Activated B cell treated with CpG ODN at 0.5 μM for 24 hours (primary cell): ENCODE measurements around the gene PRR11. TPM values are rescaled to one million over a fixed set of nuclear protein-coding genes. Genes with fewer than 3 reads are reported as not detected.

Experiments
- ATAC-seq: fragments of 200-7000 bp; cut with Tn5 transposase; one replicate; pipeline ENCODE4 v1.10.0; 2021; ENCODE audit warnings: low read depth, mild to moderate bottlenecking, moderate library complexity
- CTCF ChIA-PET: fragments of 350-600 bp; sonication (Branson Sonifier 250); formaldehyde crosslinking; loops from one replicate; lab custom pipeline; 2021; ENCODE audit warnings: antibody characterized with exemption; lab: Charles Lee
- POLR2A ChIA-PET: fragments of 350-600 bp; sonication (Branson Sonifier 250); formaldehyde crosslinking; loops from one replicate; lab custom pipeline; 2021; ENCODE audit warnings: antibody characterized with exemption; lab: Charles Lee
- DNase-seq: peaks from one replicate; pipeline ENCODE4 v3.0.0; 2022
- H3K27ac Mint-ChIP-seq: one replicate; pipeline ENCODE4 v1.8.0; 2020; ENCODE audit warnings: mixed read lengths
- H3K27me3 Mint-ChIP-seq: one replicate; pipeline ENCODE4 v1.8.0; 2021; ENCODE audit warnings: mixed read lengths
- H3K36me3 Mint-ChIP-seq: one replicate; pipeline ENCODE4 v1.8.0; 2021; ENCODE audit warnings: low read depth, mixed read lengths
- H3K4me1 Mint-ChIP-seq: one replicate; pipeline ENCODE4 v1.8.0; 2021; ENCODE audit warnings: mixed read lengths
- H3K4me3 Mint-ChIP-seq: one replicate; pipeline ENCODE4 v1.8.0; 2020; ENCODE audit warnings: mild to moderate bottlenecking, mixed read lengths
- H3K9me3 Mint-ChIP-seq: one replicate; pipeline ENCODE4 v1.8.0; 2020; ENCODE audit warnings: mixed read lengths
- CTCF ChIP-seq: fragments of 200-600 bp; IDR thresholded peaks from one replicate; pipeline ENCODE4 v1.8.0; 2022; ENCODE audit warnings: antibody characterized with exemption, mild to moderate bottlenecking
- intact Hi-C: fragments of 100-400 bp; cut with micrococcal nuclease; formaldehyde crosslinking; loops from one replicate; pipeline ENCODE4 v1.15.1; 2024
- total RNA-seq: library from RNA; stranded (reverse); gene quantifications from 2 replicates; pipeline ENCODE4 v1.2.3, GENCODE V29; 2022

Gene PRR11
- total RNA-seq, 1 donor from 2014 or later: 4.8 TPM

GRCh38 chr17:59108400-59109102 is 47.0 kb upstream of the PRR11 start:
- Mint-ChIP-seq H3K4me3 (no peak overlapping the region), H3K27ac (no peak overlapping the region), H3K27me3 (no peaks in the 10 kb centered on the region), H3K9me3 (no peaks in the 10 kb centered on the region), H3K4me1 (peaks cover 26% of the 10 kb centered on the region), H3K36me3 (peaks cover 20% of the 10 kb centered on the region)
- ChIA-PET POLR2A (no interaction called here), CTCF (no interaction called here)
- ATAC-seq: no peak
- TF ChIP-seq CTCF: no peak
- no peak for DNase-seq
- intact Hi-C loops: loop anchor here (5.0 kb wide), 2 partner anchors 114 to 1284 kb away; partner anchors contain the start of genes GDPD1 and USP32

- Mint-ChIP-seq H3K4me3 (no peak overlapping the region), H3K9me3 (no peaks in the 10 kb centered on the region), H3K4me1 (peaks cover 12% of the 10 kb centered on the region), H3K27me3 (no peaks in the 10 kb centered on the region), H3K27ac (no peak overlapping the region), H3K36me3 (peaks cover 21% of the 10 kb centered on the region)
- POLR2A ChIA-PET: interaction anchor here (0.7 kb wide), 1 partner anchor 596 kb away, joined by 3 read pairs; the partner anchor contains the start of gene MTMR4
- ATAC-seq: no peak
- CTCF ChIA-PET: no interaction called here
- no peak for TF ChIP-seq CTCF
- DNase-seq: no peak
- intact Hi-C loops: no loop called here
Observed at GRCh38 chr17:59110973-59111372, 44.6 kb upstream of the PRR11 start.

GRCh38 chr17:59111539-59111938 is 44.0 kb upstream of the PRR11 start:
- no peak overlapping the region for H3K27ac Mint-ChIP-seq
- H3K27me3 Mint-ChIP-seq: no peaks in the 10 kb centered on the region
- DNase-seq: no peak
- no peak for TF ChIP-seq CTCF
- H3K36me3 Mint-ChIP-seq: peaks cover 20% of the 10 kb centered on the region
- no peak for ATAC-seq
- CTCF ChIA-PET: no interaction called here
- H3K4me3 Mint-ChIP-seq: no peak overlapping the region
- H3K9me3 Mint-ChIP-seq: no peaks in the 10 kb centered on the region
- intact Hi-C loops: no loop called here
- peaks cover 11% of the 10 kb centered on the region for H3K4me1 Mint-ChIP-seq
- POLR2A ChIA-PET: no interaction called here

- POLR2A ChIA-PET: no interaction called here
- CTCF ChIA-PET: no interaction called here
- no peak for DNase-seq
- Mint-ChIP-seq H3K36me3 (peaks cover 31% of the 10 kb centered on the region), H3K27ac (no peak overlapping the region), H3K9me3 (no peaks in the 10 kb centered on the region), H3K4me3 (no peak overlapping the region), H3K4me1 (no peaks in the 10 kb centered on the region), H3K27me3 (no peaks in the 10 kb centered on the region)
- intact Hi-C loops: no loop called here
- no peak for ATAC-seq
- no peak for TF ChIP-seq CTCF
Observed at GRCh38 chr17:59115474-59115873, 40.1 kb upstream of the PRR11 start.

GRCh38 chr17:59121901-59122480 is 33.6 kb upstream of the PRR11 start:
- Mint-ChIP-seq H3K27ac (no peak overlapping the region), H3K4me3 (no peak overlapping the region)
- POLR2A ChIA-PET: no interaction called here

More at GRCh38 chr17:59121901-59122480, 33.6 kb upstream of the PRR11 start:
- CTCF ChIA-PET: no interaction called here
- Mint-ChIP-seq H3K27me3 (no peaks in the 10 kb centered on the region), H3K4me1 (peaks cover 8% of the 10 kb centered on the region), H3K9me3 (no peaks in the 10 kb centered on the region), H3K36me3 (peaks cover 26% of the 10 kb centered on the region)
- DNase-seq (no peak), ATAC-seq (no peak)
- intact Hi-C loops: no loop called here
- no peak for TF ChIP-seq CTCF
